Hepatocyte (in vitro differentiated cells): ENCODE data around the gene FASTK.

Experiments
- EZH2 ChIP-seq: fragments of 200-600 bp; sonication (generic); IDR thresholded peaks from 2 replicates; pipeline ENCODE4 v1.6.1; 2016; ENCODE audit warnings: antibody characterized with exemption, mild to moderate bottlenecking, borderline replicate concordance
- EZH2phosphoT487 ChIP-seq: fragments of 200-600 bp; sonication (generic); IDR thresholded peaks from one replicate; pipeline ENCODE4 v1.6.1; 2018; ENCODE audit warnings: antibody characterized with exemption, mild to moderate bottlenecking, low read depth, moderate library complexity; ENCODE audit not compliant: unreplicated experiment, severe bottlenecking
- TF ChIP-seq, protein P1 (sequence below): fragments of 200-600 bp; sonication (generic); IDR thresholded peaks from 2 replicates; pipeline ENCODE4 v1.5.1; 2016; ENCODE audit warnings: antibody characterized with exemption, mild to moderate bottlenecking; ENCODE audit not compliant: poor library complexity

GRCh38 chr7:151100921-151101320, 20.3 kb upstream of the FASTK start:
- TF ChIP-seq, protein P1, sequence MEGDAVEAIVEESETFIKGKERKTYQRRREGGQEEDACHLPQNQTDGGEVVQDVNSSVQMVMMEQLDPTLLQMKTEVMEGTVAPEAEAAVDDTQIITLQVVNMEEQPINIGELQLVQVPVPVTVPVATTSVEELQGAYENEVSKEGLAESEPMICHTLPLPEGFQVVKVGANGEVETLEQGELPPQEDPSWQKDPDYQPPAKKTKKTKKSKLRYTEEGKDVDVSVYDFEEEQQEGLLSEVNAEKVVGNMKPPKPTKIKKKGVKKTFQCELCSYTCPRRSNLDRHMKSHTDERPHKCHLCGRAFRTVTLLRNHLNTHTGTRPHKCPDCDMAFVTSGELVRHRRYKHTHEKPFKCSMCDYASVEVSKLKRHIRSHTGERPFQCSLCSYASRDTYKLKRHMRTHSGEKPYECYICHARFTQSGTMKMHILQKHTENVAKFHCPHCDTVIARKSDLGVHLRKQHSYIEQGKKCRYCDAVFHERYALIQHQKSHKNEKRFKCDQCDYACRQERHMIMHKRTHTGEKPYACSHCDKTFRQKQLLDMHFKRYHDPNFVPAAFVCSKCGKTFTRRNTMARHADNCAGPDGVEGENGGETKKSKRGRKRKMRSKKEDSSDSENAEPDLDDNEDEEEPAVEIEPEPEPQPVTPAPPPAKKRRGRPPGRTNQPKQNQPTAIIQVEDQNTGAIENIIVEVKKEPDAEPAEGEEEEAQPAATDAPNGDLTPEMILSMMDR = no peak
- TF ChIP-seq EZH2 (no peak), EZH2phosphoT487 (no peak)
